ENCODE results near the gene FAM120B.

The FAM120B gene

DNA sequence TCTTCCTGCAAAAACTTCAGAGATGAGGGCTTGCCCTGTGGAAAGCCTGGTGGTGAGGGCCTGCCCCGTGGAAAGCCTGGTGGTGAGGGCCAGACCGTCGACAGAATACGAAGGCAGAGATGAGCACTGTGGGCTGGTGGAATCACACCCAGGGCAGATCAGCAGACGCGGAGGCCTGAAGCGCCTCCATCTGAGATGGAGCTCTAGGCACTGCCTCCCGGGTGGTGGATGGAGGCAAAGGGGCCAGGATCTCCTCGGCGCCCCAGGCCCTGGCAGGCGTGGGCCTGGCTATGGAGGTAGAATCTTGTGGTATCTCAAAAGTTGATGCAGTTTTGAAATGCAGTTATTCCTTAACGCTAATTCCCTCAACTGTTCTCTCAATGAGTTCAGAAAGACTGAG lies 141.8 kb downstream of the FAM120B start:
- DNase-seq, result no peak

- DNase-seq, result no peak
Measured at GRCh38 chr6:170448751-170449630, 142.4 kb downstream of the FAM120B start.

DNA sequence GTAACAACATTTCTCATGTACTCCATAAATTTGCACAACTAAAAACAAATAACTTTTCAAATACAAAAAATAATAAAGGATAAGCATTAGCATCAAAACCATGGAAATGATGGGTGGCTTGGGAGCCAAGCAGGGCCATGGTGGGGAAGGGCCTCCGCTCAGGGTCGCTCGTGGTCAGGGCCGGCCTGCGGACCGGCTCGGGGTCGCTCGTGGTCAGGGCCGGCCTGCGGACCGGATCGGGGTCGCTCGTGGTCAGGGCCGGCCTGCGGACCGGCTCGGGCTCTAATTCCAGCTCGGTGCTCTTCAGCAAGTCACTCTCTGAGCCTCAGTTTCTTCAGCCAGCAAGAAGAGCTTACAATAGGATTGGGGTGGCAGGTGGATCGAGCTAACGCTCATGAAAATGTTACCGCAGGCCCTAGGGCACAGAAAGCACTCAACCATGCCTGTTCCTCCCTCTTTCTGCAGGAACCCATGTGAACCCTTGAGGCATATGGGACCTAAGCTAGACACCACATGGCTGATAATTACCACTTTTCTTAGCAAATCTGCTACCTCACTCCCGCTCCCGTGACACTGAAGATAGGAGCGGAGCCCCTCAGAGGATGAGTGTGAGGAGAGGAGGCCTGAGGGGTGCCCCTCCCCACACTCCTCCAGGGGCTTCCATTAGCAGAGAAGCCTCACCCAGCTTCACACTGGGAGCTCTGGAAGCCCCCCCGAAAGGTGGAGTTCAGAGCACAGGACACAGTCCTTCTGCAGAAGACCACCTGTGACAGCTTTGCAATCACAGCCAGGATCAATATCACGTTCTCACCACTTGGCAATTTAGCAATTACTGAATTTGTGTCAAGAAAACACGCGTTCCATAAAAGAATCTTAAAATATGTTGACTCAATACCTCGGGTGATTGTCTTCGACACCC lies 143.5 kb downstream of the FAM120B start:
- no peak for DNase-seq

GRCh38 chr6:170450916-170451761 lies 144.6 kb downstream of the FAM120B start:
- DNase-seq, result no peak

DNA sequence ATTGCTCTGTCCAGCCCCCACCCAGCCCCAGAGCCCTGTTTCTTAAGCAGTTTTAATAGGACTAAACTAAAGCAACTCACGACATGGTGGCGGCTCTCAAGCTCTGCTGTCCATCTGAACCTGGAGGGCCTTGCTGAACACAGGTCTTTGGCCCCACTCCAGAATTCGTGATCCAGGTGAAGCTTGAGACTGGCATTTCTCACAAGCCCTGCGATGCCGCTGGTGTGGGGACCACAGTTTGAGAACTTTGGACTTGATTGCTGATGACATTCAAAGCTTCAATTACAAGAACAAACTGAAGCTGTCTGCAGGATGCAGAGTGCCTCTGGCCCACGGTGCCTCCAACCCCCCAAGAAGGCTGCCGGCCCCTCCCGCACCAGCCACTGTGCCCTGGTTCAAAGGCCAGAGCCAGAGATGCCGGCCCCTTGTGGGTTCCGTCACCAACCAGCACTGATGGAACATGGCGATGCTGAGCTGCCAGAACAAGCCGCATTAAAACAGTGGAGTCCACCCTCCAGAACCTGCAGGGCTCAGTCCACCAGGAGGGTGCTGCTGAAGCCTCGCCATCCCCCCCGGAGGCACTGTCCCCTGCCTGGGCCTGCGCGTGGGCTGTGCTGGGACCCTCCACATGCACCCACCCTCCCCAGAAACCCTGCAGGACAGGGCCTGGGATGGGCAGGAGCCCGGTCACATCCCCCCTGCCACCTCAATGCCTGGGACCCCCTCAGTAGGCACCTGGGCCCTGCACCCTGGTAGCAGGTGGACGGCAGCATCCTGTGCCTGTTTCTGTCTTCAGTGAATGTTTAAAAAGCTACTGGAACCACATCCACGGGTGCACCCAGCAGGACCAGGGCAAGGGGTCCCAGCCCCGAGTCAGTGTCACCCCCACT lies 145.4 kb downstream of the FAM120B start:
- no peak for DNase-seq

GRCh38 chr6:170452767-170453545 lies 146.4 kb downstream of the FAM120B start:
- no peak for DNase-seq

DNA sequence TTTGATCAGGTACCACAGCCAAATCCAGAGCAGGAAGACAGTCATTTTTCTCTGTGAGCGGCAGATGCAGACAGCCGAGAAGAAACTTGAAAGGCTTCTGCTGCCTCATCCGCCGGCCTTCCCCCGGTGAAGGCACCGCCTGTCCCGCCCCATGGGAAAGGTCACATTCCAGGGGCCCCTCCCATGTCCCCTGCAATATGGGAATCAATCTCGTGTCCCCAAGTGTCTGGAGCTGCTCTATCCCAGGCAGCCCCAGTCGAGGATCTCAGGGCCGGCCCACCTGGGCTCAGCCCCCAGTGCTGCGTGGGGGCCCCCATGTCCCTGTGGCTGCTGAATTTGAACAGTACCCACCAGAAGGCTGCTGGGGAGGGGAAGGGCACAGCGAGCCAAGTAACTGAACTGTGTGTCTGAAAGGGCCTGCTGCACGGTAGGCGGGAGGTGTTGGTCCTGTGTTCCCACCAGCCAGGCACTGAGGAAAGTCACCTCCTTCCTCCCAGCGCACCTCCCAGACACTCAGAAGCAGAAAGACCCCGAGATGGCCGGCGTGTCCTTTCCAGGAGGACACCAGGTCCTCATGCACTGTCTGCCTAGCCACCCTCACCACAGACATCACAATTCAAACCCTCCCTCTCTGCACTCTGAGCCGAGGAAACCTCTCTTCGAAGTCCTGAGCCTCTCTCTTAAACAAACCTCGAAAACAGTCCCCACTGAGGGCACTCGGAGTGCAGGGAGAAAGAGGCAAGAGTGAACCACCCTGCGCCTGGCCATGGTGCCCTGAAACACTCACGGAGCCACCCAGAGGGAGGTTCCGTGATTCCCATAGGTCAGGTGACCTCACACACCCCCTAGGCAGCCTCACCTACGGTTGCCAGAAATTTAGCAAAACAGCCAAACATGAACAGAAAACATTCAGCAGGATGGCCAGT lies 147.3 kb downstream of the FAM120B start:
- no peak for DNase-seq

GRCh38 chr6:170454512-170455285 lies 148.1 kb downstream of the FAM120B start:
- DNase-seq, result no peak

- no peak for DNase-seq
Measured at GRCh38 chr6:170455335-170455979, 148.9 kb downstream of the FAM120B start.

DNA sequence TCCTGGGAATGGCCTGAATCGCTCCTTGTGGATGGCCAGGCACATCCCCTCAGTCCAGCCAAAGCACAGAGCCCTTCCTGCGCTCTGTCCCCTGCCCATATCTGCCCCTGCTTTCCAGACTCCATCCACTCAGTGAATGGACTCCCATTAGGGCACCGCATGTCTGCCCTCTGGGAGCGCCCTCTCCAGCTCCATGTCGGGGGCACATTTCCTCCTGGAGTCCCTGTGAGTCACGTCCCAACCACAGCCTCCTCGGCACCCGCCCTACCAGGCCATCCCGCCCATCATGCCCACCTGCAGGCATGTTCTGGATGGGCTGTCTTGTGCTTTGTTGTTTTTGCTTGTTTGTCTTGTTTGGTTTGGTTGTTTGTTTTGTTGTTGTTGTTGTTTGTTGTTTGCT lies 149.8 kb downstream of the FAM120B start:
- no peak for DNase-seq

All from KG1 (cell line).